Left ventricle myocardium superior (tissue), 1 donor: ENCODE measurements around the gene WDR33. TPM values are rescaled to one million over a fixed set of nuclear protein-coding genes. Genes with fewer than 3 reads are reported as not detected.

Experiments
- ATAC-seq: fragments of 200-7000 bp; cut with Tn5 transposase; one replicate; pipeline ENCODE4 v1.9.1; 2020; ENCODE audit warnings: mild to moderate bottlenecking, moderate library complexity
- DNase-seq: peaks from one replicate; pipeline ENCODE4 v3.0.0-alpha.2; 2020
- intact Hi-C: fragments of 100-400 bp; cut with micrococcal nuclease; formaldehyde crosslinking; loops from one replicate; pipeline ENCODE4 v1.11.0; 2022
- total RNA-seq: library from RNA; stranded (reverse); fragmentation: NEBNext Ultra II Directional; extraction: Animal tissue kit (Norgen Biotek cat#: 25700); gene quantifications from one replicate; pipeline ENCODE4 v1.2.1, GENCODE V29; 2021
- donor health status: DM: no; HTN: yes; CAD: no; lungs with severe emphysema.

Gene WDR33
- total RNA-seq, 1 donor from 2014 or later: 45.2 TPM

DNA sequence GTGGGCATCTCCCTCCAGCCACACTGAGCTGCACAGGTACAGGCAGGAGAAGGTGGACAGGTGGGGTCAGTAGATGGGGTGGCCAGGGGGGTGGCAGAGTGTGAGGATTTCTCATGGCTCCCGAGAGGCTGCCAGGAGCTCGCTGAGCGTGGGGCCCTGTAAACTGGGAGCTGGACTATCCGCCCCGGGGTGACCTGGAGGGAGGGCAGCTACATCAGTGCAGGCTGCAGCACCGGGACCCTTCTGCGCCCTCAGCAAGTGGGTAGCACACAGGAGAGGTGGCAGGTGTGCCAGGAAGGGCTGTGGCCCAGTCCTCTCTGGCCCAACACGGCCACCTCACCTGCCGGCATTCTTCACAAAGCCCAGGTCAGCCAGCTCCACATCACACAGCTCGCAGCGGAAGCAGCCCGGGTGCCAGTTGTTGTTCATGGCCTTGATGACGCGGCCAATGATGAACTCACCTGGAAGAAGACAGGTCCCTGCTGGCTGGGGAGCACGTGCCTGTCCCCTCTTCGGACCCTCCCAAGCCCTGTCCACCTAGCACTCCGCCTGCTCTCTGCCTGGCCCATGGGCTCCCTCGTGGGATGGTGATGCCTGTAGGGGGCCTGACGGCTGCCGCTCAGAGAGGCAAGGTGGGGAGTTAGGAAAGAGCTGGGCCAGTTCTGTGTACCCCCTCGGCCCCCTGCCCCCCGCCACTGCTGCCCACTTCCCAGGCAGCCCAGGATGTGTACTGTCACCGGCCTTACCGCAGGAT lies 156.7 kb downstream of the WDR33 start:
- ATAC-seq (no peak), DNase-seq (peak; percentile 32)
- intact Hi-C loops: no loop called here

DNA sequence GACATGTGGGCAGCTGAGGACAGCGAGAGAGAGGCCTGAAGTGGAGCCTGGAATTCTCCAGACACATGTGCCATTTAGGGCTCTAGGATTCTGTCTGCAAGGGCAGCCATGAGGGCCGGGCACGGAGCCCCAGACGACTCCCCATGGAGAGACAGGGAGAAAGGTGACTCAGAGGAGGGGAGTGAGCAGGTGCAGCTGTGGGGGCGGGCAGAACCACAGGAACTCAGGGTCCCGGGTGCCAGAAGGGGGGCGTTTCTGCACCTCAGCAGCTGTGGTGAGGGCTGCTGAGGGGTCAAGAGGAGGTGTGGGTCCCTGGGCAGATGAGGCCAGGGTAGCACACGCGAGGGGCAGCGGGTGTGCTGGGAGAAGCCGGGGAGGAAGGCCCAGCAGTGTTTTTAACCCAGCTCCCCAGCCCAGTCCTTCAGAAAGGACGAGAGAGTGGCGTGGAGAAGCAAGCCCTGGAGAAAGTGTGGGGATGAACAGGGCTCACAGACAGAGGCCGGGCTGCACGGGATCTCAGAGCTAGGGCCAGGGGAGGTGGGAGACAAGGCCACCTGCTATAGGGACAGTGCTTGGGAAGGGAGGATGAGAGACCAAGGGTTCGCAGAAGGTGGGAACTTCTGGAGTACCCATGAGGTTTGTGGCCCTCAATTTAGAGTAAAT lies 157.4 kb downstream of the WDR33 start:
- ATAC-seq: no peak
- DNase-seq: peak; percentile 48
- intact Hi-C loops: no loop called here

DNA sequence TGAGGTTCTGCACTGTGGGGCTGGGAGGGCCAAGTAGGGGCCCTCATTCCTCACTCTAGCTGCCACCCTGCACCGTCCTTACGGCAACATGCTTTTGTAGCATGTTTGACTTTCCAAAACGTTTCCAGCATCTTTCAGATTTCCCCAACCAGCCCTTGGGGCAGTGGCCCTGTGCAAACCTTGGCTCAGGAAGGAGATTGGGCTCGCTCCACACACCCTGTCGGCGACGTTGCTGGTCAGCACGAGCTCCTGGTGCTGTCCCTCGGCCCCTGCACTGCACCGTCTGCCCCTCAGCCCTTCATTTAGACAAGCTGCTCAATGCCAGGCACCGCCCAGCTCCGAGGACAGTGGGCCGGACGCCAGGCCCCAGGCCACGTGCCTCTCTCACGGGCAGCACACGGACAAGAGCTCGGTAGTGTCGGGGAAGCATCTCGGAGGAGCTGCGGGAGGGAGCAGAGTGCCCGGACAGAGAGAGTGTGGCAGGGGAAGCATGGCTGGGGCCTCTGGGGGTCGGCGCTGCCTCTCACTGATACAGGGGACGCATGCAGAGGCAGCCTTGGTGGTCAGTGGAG lies 158.1 kb downstream of the WDR33 start:
- DNase-seq (peak; percentile 30), ATAC-seq (no peak)
- intact Hi-C loops: no loop called here

DNA sequence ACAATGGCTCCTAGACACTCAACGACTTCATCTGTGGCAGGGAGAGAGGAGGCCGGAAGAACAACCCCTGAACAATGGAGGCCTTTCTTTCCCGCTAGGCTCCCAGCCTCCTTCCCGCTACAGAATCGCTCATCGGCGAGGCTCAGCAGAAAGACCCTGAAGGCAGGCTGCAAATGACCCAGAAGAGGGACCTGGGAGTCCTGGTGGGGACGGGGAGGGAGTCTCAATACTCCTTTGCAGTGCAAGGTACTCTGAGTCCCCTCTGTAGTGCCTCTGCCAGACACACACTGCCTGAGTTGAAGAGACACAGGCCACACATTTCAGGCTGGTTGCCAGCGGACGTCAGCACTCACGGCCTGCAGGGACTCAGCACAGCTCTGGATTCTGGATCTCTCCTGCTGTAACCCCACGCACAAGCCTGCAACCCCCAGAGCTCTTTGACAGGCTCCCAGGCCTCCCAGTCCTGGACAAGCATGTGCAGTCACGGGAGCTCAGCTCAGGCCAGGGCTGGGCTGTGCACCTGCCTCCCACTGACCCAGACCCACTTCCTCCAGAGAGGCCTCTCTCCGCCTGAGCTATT lies 158.9 kb downstream of the WDR33 start:
- peak; percentile 97 for DNase-seq
- peak; percentile 82 for ATAC-seq
- intact Hi-C loops: no loop called here

DNA sequence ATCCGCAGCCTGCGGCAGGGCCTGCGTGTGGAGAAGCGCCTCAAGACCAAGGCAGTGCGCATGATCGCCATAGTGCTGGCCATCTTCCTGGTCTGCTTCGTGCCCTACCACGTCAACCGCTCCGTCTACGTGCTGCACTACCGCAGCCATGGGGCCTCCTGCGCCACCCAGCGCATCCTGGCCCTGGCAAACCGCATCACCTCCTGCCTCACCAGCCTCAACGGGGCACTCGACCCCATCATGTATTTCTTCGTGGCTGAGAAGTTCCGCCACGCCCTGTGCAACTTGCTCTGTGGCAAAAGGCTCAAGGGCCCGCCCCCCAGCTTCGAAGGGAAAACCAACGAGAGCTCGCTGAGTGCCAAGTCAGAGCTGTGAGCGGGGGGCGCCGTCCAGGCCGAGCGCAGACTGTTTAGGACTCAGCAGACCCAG lies 159.6 kb downstream of the WDR33 start:
- DNase-seq (peak; percentile 35), ATAC-seq (no peak)
- intact Hi-C loops: no loop called here

Other genes starting within 250 kb of the WDR33 start
- 0.25 TPM for gene GPR17, start 165.0 kb downstream of the WDR33 start, total RNA-seq
- gene LIMS2, start 135.6 kb downstream of the WDR33 start, total RNA-seq: 274 TPM
- gene SFT2D3, start 109.7 kb downstream of the WDR33 start, total RNA-seq: 3.1 TPM
- gene POLR2D, start 47.0 kb upstream of the WDR33 start, total RNA-seq: 24.8 TPM
- 9.8 TPM for gene AMMECR1L, start 74.8 kb upstream of the WDR33 start, total RNA-seq
- 16.8 TPM for gene SAP130, start 216.9 kb upstream of the WDR33 start, total RNA-seq